ENCODE data around the gene OPN3. TPM values are rescaled to one million over a fixed set of nuclear protein-coding genes. Genes with fewer than 3 reads are reported as not detected.

Gene OPN3
- total and polyA plus RNA-seq, 2 of the 4 experiments (the other 2 are of a cell fraction), result 16.4 to 21.9 TPM

- Histone ChIP-seq H3K9ac (ENCODE audit: low read depth, low read length) (no peak overlapping the region), H3K4me2 (ENCODE audit: low read depth, low read length) (0 out of 2 replicates have a peak overlapping the region, but pooled peaks have one; percentile 21), H3K9me1 (ENCODE audit: insufficient read depth, low read length) (no peaks in the 10 kb centered on the region), H2BK20ac (ENCODE audit: low read depth, low read length) (no peak overlapping the region), H2AK5ac (ENCODE audit: low read depth, low read length) (no peak overlapping the region), H2AFZ (replicated peaks; ENCODE audit: low read length, poor library complexity) (no peak overlapping the region), H3K4me1 (ENCODE audit: control insufficient read depth, insufficient read depth, low read length) (no peaks in the 10 kb centered on the region), H2BK5ac (ENCODE audit: low read depth, low read length, poor library complexity, severe bottlenecking) (no peak overlapping the region), H3K18ac (ENCODE audit: low read depth, low read length) (no peak overlapping the region), H4K5ac (ENCODE audit: low read depth, low read length) (no peak overlapping the region), H4K8ac (ENCODE audit: low read depth in 2 of 2, low read length in 2 of 2) (no peak overlapping the region), H2BK15ac (ENCODE audit: low read depth, low read length) (no peak overlapping the region), H3K27ac (ENCODE audit: insufficient read depth, low read length) (no peak overlapping the region), H4K20me1 (ENCODE audit: insufficient read depth, low read length) (no peaks in the 10 kb centered on the region), H3K4me3 (ENCODE audit: insufficient read depth, low read depth, low read length) (no peak overlapping the region), H3K79me1 (ENCODE audit: low read depth in 1 of 2, low read length in 2 of 2) (no peaks in the 10 kb centered on the region), H4K91ac (ENCODE audit: insufficient read depth, low read depth, low read length) (no peak overlapping the region), H3K14ac (replicated peaks; ENCODE audit: low read depth, low read length) (no peak overlapping the region), H2AK9ac (replicated peaks; ENCODE audit: low read depth, low read length, poor library complexity) (no peak overlapping the region), H3K36me3 (ENCODE audit: control insufficient read depth, insufficient read depth, low read length) (no peaks in the 10 kb centered on the region), H2BK120ac (ENCODE audit: low read depth, low read length) (no peak overlapping the region), H3K27me3 (ENCODE audit: control insufficient read depth, insufficient read depth, low read length) (no peaks in the 10 kb centered on the region; the same call in 1 of the 2 replicates), H3K56ac (ENCODE audit: extremely low read depth, insufficient read depth, low read length) (no peak overlapping the region), H3K4ac (ENCODE audit: low read depth, low read length) (no peak overlapping the region), H3K23ac (ENCODE audit: low read depth, low read length) (no peak overlapping the region), H3K9me3 (ENCODE audit: control insufficient read depth, insufficient read depth, low read length) (no peaks in the 10 kb centered on the region)
- ATAC-seq (ENCODE audit: low read depth) (peak; percentile 40), DNase-seq (peak; percentile 10)
- 80% methylated on average over 13 of the region's 22 CpGs; no CpG with 5 or more reads in 1 of the 2 experiments for WGBS, 2 experiments (ENCODE audit: extremely low coverage in 2 of 2, insufficient read length in 1 of 2)
- dilution Hi-C loops (cut with HindIII; ENCODE audit: low sequenced_read_pairs, unreplicated experiment) (no loop called here), intact Hi-C loops (cut with micrococcal nuclease) (no loop called here), in situ Hi-C loops (cut with MboI; ENCODE audit: low sequenced_read_pairs) (no loop called here)
- no TSS peak for BruUV-seq (replicated peaks)
- ChIA-PET POLR2A (ENCODE audit: unreplicated experiment) (no interaction called here), CTCF (no interaction called here)
- TF ChIP-seq POLR2A (IDR thresholded peaks at IDR 0.05; ENCODE audit: low read depth, low read length) (no peak), SMC3 (IDR thresholded peaks at IDR 0.05; ENCODE audit: low read depth, low read length) (no peak), CEBPB (IDR thresholded peaks at IDR 0.05; ENCODE audit: low read depth, low read length) (no peak), MXI1 (IDR thresholded peaks at IDR 0.05; ENCODE audit: borderline replicate concordance, low read depth, low read length) (no peak), NFE2L2 (IDR thresholded peaks at IDR 0.05; ENCODE audit: low read depth, low read length) (no peak), USF2 (IDR thresholded peaks at IDR 0.05; ENCODE audit: low read depth, low read length) (no peak), MAZ (IDR thresholded peaks at IDR 0.05; ENCODE audit: borderline replicate concordance, low read depth, low read length) (no peak), CHD1 (IDR thresholded peaks at IDR 0.05; ENCODE audit: low read depth, low read length) (no peak), RFX5 (IDR thresholded peaks at IDR 0.05; ENCODE audit: low read depth, low read length) (no peak), CTCF (conservative IDR thresholded peaks at IDR 0.05; ENCODE audit: low read depth, low read length) (no peak), FOS (IDR thresholded peaks at IDR 0.05; ENCODE audit: low read depth, low read length) (no peak), RCOR1 (IDR thresholded peaks at IDR 0.05; ENCODE audit: insufficient replicate concordance, low read length) (no peak), MAFK (IDR thresholded peaks at IDR 0.05; ENCODE audit: low read depth, low read length) (no peak), RAD21 (IDR thresholded peaks at IDR 0.05; ENCODE audit: low read length) (no peak)
- TF ChIP-seq, protein P1, sequence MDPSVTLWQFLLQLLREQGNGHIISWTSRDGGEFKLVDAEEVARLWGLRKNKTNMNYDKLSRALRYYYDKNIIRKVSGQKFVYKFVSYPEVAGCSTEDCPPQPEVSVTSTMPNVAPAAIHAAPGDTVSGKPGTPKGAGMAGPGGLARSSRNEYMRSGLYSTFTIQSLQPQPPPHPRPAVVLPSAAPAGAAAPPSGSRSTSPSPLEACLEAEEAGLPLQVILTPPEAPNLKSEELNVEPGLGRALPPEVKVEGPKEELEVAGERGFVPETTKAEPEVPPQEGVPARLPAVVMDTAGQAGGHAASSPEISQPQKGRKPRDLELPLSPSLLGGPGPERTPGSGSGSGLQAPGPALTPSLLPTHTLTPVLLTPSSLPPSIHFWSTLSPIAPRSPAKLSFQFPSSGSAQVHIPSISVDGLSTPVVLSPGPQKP (IDR thresholded peaks at IDR 0.05; ENCODE audit: borderline replicate concordance, low read depth, low read length), result no peak
Measured at GRCh38 chr1:241551759-241552638, 88.2 kb downstream of the OPN3 start.

All from IMR-90 (cell line).